DOHH2 (cell line): ENCODE data around the gene IMPG2.

Experiments
- CTCF ChIP-seq: fragments of 200-600 bp; sonication (generic); IDR thresholded peaks from one replicate; pipeline ENCODE4 v1.5.1; 2014; ENCODE audit warnings: antibody characterized with exemption, mild to moderate bottlenecking, low read depth, low read length; ENCODE audit not compliant: poor library complexity, severe bottlenecking
- EZH2phosphoT487 ChIP-seq: fragments of 200-600 bp; sonication (generic); IDR thresholded peaks from 2 replicates; pipeline ENCODE4 v1.6.1; 2017; ENCODE audit warnings: borderline replicate concordance, mild to moderate bottlenecking, antibody characterized with exemption, low read length, moderate library complexity, mixed read lengths

- TF ChIP-seq CTCF (no peak), EZH2phosphoT487 (no peak)
These were observed 5.2 kb upstream of the IMPG2 start for GRCh38 chr3:101325393-101326134.
